ENCODE data around the gene RBPMS2. TPM values are rescaled to one million over a fixed set of nuclear protein-coding genes. Genes with fewer than 3 reads are reported as not detected.

Gene RBPMS2
- polyA plus RNA-seq, 1 donor from 2014 or later, result not detected

GRCh38 chr15:64717735-64718495, 57.5 kb downstream of the RBPMS2 start:
- no peaks in the 10 kb centered on the region for H4K20me1 ChIP-seq (ENCODE audit: insufficient read depth)
- no peak overlapping the region for H3K27ac ChIP-seq (ENCODE audit: low read length)
- no peaks in the 10 kb centered on the region for H3K27me3 ChIP-seq (ENCODE audit: insufficient read depth, low read depth, low read length)
- no peak overlapping the region for H2AFZ ChIP-seq (ENCODE audit: low read depth, low read length)
- H3K4me2 ChIP-seq (ENCODE audit: low read length), result no peak overlapping the region
- H3K79me2 ChIP-seq (replicated peaks; ENCODE audit: insufficient read depth, low read length), result no peaks in the 10 kb centered on the region
- TF ChIP-seq, protein P1, sequence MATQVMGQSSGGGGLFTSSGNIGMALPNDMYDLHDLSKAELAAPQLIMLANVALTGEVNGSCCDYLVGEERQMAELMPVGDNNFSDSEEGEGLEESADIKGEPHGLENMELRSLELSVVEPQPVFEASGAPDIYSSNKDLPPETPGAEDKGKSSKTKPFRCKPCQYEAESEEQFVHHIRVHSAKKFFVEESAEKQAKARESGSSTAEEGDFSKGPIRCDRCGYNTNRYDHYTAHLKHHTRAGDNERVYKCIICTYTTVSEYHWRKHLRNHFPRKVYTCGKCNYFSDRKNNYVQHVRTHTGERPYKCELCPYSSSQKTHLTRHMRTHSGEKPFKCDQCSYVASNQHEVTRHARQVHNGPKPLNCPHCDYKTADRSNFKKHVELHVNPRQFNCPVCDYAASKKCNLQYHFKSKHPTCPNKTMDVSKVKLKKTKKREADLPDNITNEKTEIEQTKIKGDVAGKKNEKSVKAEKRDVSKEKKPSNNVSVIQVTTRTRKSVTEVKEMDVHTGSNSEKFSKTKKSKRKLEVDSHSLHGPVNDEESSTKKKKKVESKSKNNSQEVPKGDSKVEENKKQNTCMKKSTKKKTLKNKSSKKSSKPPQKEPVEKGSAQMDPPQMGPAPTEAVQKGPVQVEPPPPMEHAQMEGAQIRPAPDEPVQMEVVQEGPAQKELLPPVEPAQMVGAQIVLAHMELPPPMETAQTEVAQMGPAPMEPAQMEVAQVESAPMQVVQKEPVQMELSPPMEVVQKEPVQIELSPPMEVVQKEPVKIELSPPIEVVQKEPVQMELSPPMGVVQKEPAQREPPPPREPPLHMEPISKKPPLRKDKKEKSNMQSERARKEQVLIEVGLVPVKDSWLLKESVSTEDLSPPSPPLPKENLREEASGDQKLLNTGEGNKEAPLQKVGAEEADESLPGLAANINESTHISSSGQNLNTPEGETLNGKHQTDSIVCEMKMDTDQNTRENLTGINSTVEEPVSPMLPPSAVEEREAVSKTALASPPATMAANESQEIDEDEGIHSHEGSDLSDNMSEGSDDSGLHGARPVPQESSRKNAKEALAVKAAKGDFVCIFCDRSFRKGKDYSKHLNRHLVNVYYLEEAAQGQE (IDR thresholded peaks at IDR 0.05; ENCODE audit: borderline replicate concordance), result no peak
- TF ChIP-seq TAF1 (IDR thresholded peaks at IDR 0.05; ENCODE audit: low read depth), result no peak
- no peak for TF ChIP-seq MXI1 (conservative IDR thresholded peaks at IDR 0.05; ENCODE audit: poor library complexity, severe bottlenecking)
- no peak for TF ChIP-seq SMC3 (conservative IDR thresholded peaks at IDR 0.05; ENCODE audit: poor library complexity)
- TF ChIP-seq EZH2 (IDR thresholded peaks at IDR 0.05; ENCODE audit: borderline replicate concordance, insufficient read depth, low read length, poor library complexity, severe bottlenecking), result no peak
- no peak for TF ChIP-seq CTCF (IDR thresholded peaks at IDR 0.05; ENCODE audit: poor library complexity, severe bottlenecking)
- no peak for TF ChIP-seq EP300 (conservative IDR thresholded peaks at IDR 0.05; ENCODE audit: poor library complexity, severe bottlenecking)
- no peak for TF ChIP-seq POLR2AphosphoS5 (IDR thresholded peaks at IDR 0.05)
- TF ChIP-seq RAD21 (conservative IDR thresholded peaks at IDR 0.05), result no peak
- no peaks in the 10 kb centered on the region for H3K36me3 ChIP-seq (ENCODE audit: insufficient read depth, low read length)
- no peak overlapping the region for H3K9ac ChIP-seq (ENCODE audit: low read length)
- H3K4me3 ChIP-seq (ENCODE audit: low read length), result no peak overlapping the region
- no peaks in the 10 kb centered on the region for H3F3A ChIP-seq (ENCODE audit: insufficient read depth, low read length, poor library complexity, severe bottlenecking)
- no peaks in the 10 kb centered on the region for H3K9me3 ChIP-seq (ENCODE audit: low read length)
- H3K9me2 ChIP-seq (ENCODE audit: insufficient read depth, low read length), result no peaks in the 10 kb centered on the region

DNA sequence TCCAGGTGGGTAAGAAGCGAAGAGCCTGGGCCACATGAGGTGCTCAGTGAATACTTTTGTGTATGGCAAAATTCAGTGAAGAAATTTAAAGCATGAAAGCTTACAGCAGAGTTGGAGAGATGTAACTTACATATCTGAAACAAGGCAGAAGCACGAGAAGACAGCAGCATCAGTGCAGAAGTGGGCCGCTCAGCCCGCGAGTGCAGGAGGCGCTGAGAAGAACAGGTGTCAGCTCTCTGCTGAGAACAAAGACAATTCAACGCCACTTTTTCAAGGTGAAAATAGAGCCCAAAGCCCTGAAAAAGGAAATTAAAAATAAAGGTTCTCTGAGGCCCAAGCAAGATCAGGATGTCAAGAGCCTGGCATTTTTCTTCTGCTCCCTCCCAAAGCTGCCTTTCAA, 58.3 kb downstream of the RBPMS2 start:
- Histone ChIP-seq H3K27me3 (ENCODE audit: insufficient read depth, low read depth, low read length) (no peaks in the 10 kb centered on the region), H3K36me3 (ENCODE audit: insufficient read depth, low read length) (no peaks in the 10 kb centered on the region), H4K20me1 (ENCODE audit: insufficient read depth) (no peaks in the 10 kb centered on the region), H3F3A (ENCODE audit: insufficient read depth, low read length, poor library complexity, severe bottlenecking) (no peaks in the 10 kb centered on the region), H3K27ac (ENCODE audit: low read length) (no peak overlapping the region), H3K9ac (ENCODE audit: low read length) (no peak overlapping the region), H3K9me2 (ENCODE audit: insufficient read depth, low read length) (no peaks in the 10 kb centered on the region), H3K79me2 (replicated peaks; ENCODE audit: insufficient read depth, low read length) (no peaks in the 10 kb centered on the region), H3K4me2 (ENCODE audit: low read length) (no peak overlapping the region), H3K4me3 (ENCODE audit: low read length) (no peak overlapping the region), H3K9me3 (ENCODE audit: low read length) (no peaks in the 10 kb centered on the region), H2AFZ (ENCODE audit: low read depth, low read length) (no peak overlapping the region)
- no peak for TF ChIP-seq MXI1 (conservative IDR thresholded peaks at IDR 0.05; ENCODE audit: poor library complexity, severe bottlenecking)
- no peak for TF ChIP-seq TAF1 (IDR thresholded peaks at IDR 0.05; ENCODE audit: low read depth)
- TF ChIP-seq CTCF (IDR thresholded peaks at IDR 0.05; ENCODE audit: poor library complexity, severe bottlenecking), result no peak
- TF ChIP-seq EP300 (conservative IDR thresholded peaks at IDR 0.05; ENCODE audit: poor library complexity, severe bottlenecking), result no peak
- TF ChIP-seq POLR2AphosphoS5 (IDR thresholded peaks at IDR 0.05), result no peak
- TF ChIP-seq SMC3 (conservative IDR thresholded peaks at IDR 0.05; ENCODE audit: poor library complexity), result no peak
- TF ChIP-seq, protein P1 (IDR thresholded peaks at IDR 0.05; ENCODE audit: borderline replicate concordance), result no peak
- no peak for TF ChIP-seq RAD21 (conservative IDR thresholded peaks at IDR 0.05)
- no peak for TF ChIP-seq EZH2 (IDR thresholded peaks at IDR 0.05; ENCODE audit: borderline replicate concordance, insufficient read depth, low read length, poor library complexity, severe bottlenecking)
